GM21367 (cell line): ENCODE measurements around the gene RBBP8.
"Not testable (repeated sequence)": the region's sequence is repeated elsewhere in the genome, so short reads cannot be mapped to it uniquely, and the experiment has no call there.

Experiments
- ATAC-seq: cut with Tn5 transposase; IDR thresholded peaks from one replicate; pipeline ENCODE4 v1.9.1; 2021; ENCODE audit not compliant: unreplicated experiment

The RBBP8 gene

DNA sequence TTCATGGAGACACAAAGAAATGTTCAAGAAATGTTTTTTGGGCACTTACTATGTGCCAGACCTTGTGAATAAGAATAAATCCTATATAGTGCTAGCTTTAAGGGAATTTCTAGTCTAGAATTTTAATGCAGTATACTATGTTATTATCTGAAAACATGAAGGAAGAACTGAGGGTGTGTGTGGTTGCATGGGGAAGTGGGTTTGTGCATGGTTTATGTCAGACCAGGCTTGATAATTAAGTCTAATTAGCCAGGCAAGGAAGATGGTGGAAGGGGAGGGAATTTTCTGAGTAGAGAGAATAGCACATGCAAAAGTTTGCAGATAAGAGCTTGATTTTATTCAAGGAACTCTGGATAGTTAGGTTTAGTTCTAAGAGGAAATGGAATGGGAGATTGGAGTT lies 6.5 kb downstream of the RBBP8 start:
- no peak for ATAC-seq

- no peak for ATAC-seq
Observed at GRCh38 chr18:22943847-22944246, 10.7 kb downstream of the RBBP8 start.

GRCh38 chr18:22946217-22946616 lies 13.1 kb downstream of the RBBP8 start:
- no peak for ATAC-seq

GRCh38 chr18:22946846-22947245 lies 13.7 kb downstream of the RBBP8 start:
- ATAC-seq, result no peak

DNA sequence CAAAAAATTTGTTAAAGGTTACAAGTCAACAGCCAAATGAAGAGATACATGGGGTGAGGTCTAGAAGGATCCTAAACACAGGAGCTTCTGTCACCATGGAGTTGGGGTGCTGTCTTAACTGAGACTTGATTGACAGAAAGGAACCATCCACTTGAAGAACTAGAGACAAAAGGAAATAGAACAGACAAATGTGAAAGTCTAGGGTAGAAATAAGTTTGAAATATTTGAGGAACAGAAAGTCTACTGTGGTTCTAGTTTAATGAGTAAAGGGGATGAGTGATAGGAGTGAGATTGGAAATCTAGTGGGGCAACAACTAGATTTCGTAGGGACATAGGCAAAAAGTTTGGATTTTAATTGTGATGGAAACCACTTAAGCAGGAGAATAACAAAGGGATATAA lies 18.7 kb downstream of the RBBP8 start:
- no peak for ATAC-seq

- ATAC-seq, result no peak
Observed at GRCh38 chr18:22952525-22952924, 19.4 kb downstream of the RBBP8 start.

DNA sequence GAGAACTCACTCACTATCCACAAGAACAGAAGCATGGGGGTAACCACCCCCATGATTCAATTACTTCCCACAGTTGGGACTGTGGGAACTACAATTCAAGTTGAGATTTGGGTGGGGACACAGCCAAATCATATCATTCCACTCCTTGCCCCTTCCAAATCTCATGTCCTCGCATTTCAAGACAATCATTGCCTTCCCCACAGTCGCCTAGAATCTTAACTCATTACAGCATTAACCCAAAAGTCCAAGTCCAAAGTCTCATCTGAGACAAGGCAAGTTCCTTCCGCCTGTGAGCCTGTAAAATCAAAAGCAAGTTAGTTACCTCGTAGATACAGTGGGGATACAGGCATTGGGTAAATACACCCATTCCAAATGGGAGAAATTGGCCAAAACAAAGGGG lies 20.9 kb downstream of the RBBP8 start:
- ATAC-seq, result not testable (repeated sequence)

- no peak for ATAC-seq
Observed at GRCh38 chr18:22956226-22956625, 23.1 kb downstream of the RBBP8 start.

- ATAC-seq, result no peak
Observed at GRCh38 chr18:22961156-22961555, 28.0 kb downstream of the RBBP8 start.

DNA sequence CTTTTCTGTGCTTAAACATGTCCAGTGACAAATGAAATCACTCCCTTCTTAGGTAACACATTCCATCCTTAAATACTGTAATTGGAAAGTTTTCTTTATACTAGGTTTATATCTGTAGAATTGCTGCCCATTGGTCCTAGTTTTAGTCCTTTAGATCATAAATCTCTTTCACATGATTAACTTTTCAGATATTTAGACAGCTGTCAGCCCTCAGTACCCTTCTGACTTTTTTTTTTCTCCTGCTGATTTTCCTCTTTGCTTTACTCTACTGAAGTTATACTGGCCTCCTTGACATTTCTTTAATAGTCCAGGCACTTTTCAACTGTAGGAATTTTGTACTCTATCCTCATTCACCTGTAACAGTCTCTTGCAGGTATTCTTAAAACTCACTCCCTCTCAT lies 28.9 kb downstream of the RBBP8 start:
- ATAC-seq, result no peak

DNA sequence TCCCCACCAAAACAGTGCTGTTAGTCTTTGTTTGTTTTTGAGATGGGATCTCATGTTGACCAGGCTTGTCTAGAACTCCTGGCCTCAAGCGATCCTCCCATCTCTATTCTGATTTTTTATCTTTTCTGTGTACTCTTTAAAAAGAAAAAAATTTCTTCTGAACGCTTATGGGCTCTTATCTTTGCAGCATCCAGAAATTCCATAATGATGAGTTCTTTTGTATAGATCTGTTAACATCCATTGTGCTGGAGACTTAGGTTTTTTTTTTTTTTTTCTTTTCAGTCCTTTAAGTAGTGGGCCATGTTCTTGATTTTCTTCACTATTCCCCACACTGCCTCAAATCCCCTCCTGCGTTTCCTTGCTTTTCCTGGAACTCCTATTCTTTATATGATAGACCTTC lies 31.0 kb downstream of the RBBP8 start:
- ATAC-seq, result no peak

DNA sequence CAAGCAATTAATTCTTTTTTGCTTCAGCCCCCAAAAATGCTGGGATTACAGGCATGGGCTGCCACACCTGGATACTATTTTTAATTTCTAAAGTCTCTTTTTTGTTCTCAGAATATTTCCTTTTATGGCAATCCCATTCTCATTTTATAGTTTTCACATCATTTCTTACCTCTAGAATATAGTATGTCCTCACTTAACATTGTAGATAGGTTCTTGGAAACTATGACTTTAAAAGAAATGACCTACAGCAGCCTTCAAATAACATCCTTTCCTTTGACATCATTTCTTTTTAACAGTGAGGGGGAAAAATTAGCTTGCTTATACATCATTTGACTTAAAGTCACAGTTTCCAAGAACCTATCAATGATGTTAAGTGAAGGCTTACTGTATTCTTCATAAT lies 31.6 kb downstream of the RBBP8 start:
- ATAC-seq, result no peak

- no peak for ATAC-seq
Observed at GRCh38 chr18:22971038-22971437, 37.9 kb downstream of the RBBP8 start.

- ATAC-seq, result no peak
Observed at GRCh38 chr18:22974001-22974400, 40.9 kb downstream of the RBBP8 start.

DNA sequence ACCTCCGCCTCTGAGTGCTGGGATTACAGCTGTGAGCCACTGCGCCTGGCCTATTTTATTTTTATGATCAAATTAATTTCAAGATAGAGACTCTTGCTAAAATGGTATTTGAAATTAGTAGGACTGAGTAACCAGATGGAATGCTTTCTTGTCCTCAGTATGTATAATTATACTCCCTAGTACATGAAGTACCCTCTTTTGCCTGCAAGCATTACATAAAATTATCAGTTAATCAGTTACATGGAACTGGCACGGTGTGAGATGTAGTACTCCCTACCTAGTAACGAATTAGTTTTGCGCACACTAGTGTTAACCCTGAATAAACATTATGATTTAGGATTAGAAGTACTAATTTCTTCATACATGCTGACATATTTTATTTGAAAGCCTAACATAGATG lies 41.6 kb downstream of the RBBP8 start:
- ATAC-seq, result no peak

GRCh38 chr18:22975508-22975907 lies 42.4 kb downstream of the RBBP8 start:
- ATAC-seq, result no peak

GRCh38 chr18:22977847-22978701 lies 44.9 kb downstream of the RBBP8 start:
- ATAC-seq, result no peak

- ATAC-seq, result no peak
Observed at GRCh38 chr18:22980394-22980793, 47.3 kb downstream of the RBBP8 start.

DNA sequence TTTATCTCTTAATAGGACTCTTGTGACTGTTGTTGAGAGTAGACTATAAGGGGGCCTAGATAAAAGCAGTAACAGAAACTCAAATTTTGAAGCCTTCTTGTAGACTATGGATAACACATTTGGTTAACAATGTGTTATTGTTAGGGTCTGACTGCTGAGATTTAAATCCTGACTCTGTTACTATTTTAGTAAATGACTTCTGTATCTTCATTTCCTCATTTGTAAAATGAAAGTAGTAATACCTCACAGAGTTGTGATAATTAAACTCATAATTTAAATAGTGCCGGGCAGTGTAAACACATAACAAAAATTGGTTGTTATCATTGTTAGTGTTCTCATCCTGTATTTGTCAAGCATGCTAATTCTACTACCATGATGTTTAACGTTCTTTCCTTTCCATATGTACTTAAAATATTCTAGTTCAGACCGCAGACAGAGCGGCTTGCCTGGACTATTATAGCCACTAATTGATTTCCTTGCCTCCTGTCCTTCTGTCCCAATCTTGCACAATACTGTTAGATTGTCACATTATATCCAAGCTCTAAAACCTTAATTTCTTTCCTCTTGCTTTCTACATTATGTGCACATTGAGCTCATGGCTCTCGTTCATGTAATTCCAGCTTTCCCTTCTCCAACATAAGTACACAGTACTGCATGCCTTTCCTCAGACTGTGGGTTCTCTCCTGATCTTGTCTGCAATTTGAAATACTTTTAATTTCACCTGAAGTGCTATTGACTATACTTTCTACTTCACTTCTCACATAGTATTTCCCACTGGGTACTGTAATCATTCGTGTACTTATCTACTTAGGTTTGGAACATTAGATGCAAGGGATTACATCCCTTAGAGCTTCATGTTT lies 48.4 kb downstream of the RBBP8 start:
- ATAC-seq, result no peak

GRCh38 chr18:22983175-22983574 lies 50.0 kb downstream of the RBBP8 start:
- ATAC-seq, result no peak

GRCh38 chr18:22985250-22985649 lies 52.1 kb downstream of the RBBP8 start:
- no peak for ATAC-seq

DNA sequence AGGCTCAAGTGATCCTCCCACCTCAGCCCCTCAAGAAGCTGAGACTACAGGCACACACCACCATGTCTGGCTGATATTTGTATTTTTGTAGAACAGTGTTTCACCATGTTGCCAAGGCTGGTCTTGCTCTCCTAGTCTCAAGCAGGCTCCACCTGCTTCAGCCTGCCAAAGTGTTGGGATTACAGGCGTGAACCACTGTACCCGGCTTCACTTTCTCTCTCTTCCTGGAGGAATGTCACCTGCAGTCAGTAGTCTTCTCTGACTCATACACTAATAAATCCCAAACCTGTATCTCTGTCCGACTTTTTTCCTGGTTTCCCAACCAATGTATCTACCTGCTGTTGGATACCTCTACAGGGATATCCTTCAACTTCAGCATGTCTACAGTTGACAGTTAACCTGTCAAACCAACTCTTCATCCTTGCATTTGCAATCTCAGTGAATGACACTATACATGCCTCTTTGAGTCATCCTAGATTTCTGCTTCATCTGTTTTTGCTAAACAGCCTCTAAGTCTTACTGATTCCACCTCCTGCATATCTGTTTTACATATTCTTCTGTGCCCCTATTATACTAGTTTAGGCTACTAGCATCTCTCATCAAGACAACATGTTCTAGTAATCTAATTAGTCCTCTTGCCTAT lies 54.5 kb downstream of the RBBP8 start:
- no peak for ATAC-seq
